Germinal center (tissue), 1 donor: ENCODE results near the gene NINJ1.

Source experiments
- DNase-seq: peaks from one replicate; pipeline ENCODE4 v3.0.0; 2012; ENCODE audit warnings: mixed read lengths, low spot score

NINJ1 gene

DNA sequence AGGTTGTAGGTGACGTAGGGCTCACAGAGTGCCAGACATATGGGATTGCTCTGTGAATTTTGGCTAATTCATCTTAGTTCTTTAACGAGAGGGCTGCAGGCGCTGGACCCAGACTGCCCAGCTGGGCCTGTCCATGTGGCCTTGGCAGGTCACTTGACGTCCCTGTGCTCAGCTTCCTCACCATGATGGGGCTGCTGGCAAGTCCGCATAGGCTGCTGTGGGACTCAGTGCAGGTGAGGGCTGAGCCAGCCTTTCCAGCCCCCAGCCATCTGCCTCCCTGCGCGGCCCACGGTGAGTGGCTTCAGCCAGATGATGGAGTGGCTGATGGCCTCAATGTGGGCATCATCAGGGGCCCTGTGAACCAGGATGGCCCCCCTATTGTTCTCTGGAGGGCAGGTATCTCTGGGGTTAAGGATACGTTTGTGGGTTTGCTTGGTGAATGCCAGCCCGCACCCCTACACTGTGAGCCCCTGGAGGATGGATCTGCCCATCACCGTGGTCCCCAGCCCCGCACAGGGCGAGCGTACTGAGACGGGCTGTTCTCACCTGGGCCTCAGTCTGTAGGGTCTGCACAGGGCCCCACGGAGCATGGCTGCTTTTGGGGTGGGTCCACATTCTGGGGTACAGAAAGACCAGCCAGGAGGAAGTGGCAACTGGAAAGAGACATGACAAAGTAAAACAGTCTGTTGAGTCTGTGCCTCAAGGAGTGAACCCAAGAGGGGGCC lies 34.3 kb downstream of the NINJ1 start:
- no peak for DNase-seq

DNA sequence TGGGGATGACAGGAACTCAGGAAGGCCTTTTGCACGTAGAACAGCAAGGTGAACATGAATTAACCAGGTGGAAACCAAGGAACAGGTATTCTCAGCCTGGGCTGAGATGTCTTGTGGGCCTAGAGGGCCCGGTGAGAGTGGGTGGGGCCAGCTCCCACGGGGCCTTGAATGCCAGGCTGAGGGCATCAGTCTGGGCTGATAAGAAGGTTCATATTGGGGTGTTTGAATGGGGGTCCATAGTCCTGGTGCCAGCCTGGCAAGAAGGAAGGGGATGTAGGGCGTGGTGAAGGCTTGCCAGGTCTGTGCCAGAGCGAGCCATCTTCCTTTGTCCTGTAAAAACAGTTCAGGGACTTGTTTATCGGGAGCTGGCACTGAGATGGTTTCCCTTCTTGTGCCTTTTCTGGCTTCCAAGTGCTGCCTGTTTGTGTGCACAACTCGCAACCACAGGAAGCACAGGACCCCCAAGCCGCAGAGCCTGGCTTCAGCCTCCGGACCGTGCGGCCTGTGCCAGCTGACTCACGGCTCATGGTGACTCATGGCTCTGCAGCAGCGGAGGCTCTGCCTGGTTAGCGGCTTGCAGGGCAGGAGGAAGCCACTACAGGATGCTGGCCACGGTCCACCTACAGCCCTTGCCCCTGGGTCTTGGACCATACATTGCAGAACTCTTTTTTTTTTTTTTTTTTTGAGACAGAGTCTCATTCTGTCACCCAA lies 35.7 kb downstream of the NINJ1 start:
- DNase-seq = no peak

DNA sequence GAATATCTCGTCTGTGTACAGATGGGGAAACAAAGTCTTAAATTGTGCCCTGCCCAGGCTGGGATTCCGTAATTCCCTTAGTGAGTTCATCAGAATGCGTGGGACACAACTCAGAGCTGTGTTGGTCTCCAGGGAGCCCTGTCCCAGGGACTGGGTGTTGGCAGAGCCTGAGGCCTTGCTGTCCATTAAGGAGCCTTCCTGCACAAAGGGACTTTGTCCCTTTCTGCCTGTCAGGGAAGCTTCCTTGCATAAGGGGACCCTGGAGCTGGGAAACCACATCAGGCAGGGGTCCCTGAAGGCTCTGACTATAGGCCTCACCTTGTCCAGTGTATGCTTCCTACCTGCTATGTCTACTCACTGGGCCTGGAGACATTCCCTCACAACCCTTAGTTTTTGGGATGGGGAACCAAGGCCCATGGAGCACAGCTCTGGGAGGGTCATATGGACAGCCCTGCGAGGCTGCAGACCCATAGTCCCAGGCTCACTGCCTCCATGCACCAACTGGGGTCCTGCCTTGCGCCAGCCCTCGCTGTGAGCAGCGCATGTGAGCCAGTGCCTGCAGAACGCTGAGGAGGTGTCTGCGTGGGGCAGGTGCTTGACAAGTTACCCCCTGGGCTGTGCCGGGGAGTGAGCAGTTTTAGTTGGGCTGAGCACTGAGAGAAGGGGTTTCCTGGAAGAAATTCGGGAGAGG lies 36.4 kb downstream of the NINJ1 start:
- no peak for DNase-seq

DNA sequence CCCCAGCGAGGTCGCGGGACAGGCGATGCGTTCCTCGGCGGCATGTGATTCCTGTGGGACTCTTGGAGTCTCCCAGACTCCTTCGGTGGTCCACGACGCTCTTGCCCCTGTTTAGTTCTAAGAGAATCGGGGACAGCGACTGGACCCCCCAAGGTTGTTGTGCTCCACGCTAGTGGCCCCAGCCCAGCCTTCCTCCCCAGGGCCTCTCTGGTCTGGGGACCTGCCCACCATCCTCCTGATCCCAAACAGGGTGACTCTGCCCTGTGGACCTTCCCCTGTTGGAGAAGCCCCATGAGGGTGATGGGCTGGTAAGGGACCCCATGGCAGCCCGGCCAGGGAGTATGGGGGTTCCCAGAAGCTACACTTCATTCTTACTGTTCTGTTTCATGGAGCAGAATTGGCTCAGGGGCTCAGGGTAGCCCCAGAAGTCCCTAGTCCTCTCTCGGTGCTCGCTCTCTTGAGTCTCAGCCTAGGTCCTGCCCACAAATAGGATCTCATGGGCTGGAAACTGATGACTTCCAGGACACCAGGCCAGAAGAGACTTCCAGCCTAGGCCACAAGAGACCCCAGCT lies 37.2 kb downstream of the NINJ1 start:
- DNase-seq = no peak

DNA sequence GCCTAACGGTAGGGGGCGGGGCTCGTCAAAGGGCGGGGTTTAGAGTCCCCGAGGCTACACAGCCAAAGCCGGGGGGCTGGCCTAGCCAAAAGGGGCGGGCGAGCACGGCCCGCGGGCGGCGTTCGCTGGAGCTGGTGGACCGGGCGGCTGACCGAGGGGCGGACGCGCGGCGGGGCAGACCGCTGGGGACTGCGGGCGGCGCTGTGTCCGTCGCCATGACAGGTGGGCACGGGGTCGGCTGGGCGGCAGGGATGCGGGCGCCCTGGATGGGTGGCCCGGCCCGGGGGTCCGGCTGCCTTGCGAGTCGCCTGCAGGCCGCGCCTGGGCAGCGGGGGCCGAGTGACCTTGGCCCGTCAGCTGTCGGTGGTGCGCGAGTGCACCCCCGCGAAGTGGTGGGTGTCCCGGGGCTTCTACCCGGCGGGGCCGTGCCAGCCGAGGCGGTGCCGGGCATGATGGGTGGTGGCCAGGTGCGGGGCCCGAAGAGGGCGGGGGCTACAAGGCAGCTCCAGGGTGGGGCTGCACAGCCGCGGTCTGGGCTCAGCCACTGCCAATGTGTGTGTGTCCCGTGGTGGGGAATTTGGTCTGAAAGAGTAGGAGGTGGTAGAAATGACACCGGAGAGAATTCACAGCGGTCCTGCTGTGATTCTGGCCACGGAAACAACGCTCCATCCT lies 37.8 kb downstream of the NINJ1 start, which contains the start of gene CARD19:
CARD19 (plus strand) TSS at position 87 of the 672 bp plus-strand sequence; CDS start at position 216, 129 bp downstream.
- peak; percentile 63 for DNase-seq

DNA sequence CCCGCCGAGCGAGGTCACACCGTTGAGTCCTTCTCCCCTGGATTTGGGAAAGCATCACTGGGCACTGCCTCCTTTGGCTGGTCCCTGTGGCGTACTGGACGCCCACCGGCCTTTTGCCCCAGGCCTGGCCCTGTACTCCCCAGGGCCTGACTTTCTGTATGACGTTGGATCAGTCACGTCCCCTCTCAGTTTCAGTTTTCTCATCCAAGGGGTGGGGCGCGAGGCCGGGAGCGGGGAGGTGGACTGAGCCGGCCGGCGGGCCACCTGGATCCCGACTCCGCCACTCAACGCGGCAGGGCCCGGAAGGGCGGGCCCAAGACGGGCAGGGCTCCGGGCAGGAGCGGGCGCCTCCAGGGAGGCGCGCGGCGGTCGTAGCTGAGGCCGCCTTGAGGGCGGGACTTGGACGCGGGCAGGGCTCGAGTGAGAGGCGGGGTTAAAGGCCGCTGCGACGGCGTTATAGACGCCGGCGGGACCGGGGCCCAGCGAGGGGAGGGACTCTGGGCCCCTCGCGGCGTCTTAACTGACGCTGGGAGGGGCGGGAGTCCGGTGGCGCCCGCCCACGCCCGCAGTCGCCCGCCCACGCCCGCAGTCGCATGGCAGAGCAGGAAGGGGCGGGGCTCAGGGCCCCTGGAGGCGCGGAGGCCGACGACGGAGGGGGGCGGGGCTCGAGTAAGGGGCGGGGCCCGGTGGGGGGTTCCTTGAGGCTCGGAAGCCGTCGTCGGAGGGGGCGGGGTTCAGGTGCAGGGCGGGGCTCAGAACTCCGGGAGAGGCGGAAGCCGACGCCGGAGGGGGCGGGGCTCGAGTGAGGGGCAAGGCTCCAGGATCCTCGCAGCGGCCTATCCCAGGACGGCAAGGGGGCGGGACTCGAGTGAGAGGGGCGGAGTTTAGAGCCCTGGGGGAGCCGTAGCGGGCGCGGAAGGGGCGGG lies 38.6 kb downstream of the NINJ1 start:
- peak; percentile 99 for DNase-seq

DNA sequence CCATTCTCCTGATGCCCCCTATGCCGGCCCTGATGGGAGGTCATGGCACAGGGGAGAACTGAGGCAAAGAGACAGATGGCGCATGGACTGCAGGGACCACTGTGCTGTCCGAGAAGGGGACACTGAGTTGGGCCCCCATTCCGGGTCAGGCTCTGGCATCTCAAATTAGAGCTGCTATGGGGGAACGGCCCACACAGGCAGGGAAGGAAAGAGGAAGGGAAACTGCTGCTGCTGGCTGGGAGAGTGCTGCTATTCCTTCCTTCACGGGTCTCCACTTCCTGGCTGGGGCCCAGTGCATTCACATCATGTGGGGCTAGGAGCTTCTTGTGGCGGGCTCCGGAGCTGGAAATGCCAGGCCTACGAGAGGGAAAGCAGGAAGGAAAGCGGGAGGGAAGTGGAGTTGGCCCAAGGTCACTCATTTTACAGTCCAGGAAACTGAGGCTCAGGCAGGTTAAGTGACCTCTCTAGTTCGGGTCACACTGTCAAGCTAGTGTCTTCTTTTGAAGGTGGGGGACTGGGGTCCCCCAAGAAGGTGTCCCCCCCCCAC lies 39.3 kb downstream of the NINJ1 start:
- peak; percentile 82 for DNase-seq

DNA sequence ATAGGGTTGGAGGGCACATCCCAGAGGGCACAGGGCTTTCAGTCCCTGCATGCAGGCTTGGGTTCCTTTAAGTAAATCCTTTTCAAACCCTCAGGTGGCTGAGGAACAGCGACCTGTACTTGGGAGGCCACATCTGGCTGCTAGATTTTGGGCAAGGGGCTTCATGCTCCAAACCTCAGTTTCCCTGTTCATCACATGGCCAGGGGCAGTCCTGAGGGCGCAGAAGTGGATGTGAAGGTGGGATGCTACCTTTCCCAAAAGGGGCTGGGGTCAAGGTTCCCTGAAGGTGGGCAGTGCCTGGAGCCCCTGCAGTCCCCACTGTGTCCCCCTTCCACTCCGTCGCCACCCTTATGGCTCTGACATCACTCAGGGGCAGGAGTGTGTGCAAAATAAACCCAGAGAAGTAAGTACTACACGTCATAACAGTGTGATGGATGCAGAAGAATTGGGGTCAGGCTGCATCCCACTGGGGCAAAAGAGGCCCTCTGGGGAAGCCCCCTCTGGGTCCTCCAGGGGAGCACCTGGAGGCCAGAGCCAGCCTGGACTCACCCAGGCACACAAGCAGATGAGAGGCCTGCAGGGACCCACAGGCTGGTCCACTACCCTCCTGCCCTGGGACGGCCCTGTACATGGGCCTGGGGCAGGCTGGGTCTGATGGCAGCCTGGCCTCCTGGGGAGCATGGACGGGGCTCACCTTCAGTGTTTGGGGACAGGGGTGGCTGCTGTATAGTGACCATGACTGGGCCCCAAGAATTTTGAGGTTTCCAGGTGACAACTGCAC lies 40.0 kb downstream of the NINJ1 start:
- no peak for DNase-seq

DNA sequence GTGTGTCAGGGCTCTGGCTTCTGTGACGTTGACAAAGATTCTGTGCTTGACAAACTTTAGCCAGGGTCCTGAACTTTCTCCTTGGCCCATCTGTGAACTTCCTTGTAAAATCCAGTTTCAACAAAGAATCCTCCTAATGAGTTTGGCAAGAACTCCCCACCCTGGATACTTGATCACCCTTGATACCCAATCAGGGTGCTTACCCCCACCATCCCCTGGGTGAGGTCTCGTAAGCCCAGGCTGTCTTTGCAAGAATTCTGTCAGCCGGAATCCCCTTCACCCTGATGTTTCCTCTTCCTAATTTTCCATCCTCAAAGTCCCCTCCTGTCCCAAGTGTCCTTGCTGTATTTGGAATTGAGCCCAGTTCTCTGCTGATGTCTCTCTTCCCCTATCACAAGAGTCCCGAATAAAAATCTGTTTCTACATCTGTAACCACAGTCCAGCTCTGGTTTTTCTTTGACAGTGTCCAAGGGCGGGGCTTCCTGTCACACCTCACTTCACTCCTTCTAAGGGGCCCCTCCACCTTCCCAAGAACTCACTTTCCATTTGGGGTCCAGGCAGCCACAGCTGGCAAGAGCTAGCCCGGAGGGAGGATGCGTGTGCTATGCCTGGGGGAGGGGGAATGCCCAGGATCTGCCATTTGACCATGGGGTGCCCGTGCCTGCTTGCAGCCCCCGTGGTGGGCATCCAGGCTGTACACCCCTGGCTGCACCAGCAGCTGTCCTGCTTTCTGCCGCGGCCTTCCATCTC lies 40.7 kb downstream of the NINJ1 start:
- no peak for DNase-seq

DNA sequence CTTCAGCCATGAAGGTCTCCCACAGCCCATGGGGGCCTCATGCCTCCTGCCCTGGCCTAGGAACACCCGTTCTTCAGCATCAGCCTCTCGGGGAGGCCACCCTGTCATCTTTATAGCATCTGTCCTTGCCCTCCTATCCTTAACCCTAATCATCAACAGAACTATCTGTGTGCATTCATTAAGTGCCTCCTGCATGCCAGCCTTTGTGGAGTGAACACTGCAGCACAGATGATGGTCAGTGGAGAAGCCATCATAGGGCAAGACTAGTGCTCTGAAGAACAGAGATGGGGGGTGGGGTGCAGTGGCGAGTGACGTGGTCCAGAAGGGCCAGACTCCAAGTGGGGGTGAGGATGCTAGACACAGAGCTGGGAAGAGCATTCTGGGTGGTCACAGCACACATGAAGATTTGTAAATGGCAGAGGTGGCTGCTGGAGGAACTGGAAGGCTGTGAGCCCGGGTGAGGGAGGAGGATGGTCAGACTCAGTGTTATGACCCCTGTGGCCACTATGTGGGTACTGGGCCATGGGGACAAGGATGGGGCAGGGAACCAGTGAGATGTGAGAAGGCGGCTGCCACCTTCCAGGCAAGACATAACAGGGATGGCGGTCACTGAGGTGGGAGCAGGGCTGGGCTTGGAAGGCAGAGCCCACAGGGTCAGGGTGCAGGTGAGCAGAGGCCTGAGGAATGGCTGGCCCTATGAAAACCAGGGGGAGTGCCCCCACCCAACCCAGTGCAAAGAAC lies 41.6 kb downstream of the NINJ1 start:
- DNase-seq = no peak

DNA sequence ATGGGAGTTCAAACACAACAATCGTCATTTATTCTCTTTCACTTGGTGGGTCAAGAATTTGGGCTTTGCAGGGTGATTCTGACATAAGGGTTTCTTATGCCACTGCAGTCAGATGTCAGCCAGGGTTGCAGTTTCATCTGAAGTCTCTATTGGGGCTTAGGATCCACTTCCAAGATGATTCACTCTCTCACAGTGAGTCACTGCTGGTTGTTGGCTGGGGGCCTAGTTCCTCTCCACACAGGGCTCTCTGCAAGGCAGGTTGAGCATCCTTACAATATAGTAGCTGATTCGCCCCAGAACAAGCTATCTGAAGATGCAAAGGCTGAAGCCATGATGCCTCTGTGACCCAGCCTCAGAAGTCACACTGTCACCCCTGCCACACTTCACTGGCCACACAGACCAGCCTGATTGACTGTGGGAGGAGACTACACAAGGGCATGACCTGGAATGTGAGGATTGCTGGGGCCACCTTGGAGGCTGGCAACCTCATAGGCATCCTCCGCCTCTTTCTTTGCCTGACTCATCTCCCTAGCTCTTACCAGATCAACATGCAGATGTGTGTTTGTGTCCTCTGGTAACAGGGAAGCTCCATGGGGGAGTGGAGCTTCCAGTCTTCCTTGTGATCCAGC lies 42.5 kb downstream of the NINJ1 start:
- DNase-seq = no peak

DNA sequence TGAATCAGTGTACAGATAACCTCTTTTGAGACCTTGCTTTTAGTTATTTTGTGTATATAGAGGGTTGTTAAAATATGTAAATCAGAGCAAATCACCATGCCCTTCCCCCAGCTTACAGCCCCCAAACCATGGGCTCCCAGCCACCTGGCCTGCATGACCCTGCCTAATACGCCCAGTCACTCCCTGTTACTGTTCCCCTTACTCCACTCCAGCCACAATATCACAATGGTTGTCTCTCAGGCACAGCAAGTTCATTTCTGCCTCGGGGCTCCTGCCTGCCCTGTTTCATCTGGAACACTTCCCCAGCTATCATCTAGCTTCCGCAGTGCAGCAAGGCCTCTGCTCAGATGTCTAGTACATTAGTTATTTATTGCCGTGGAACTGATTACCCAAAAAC lies 43.0 kb downstream of the NINJ1 start:
- no peak for DNase-seq

DNA sequence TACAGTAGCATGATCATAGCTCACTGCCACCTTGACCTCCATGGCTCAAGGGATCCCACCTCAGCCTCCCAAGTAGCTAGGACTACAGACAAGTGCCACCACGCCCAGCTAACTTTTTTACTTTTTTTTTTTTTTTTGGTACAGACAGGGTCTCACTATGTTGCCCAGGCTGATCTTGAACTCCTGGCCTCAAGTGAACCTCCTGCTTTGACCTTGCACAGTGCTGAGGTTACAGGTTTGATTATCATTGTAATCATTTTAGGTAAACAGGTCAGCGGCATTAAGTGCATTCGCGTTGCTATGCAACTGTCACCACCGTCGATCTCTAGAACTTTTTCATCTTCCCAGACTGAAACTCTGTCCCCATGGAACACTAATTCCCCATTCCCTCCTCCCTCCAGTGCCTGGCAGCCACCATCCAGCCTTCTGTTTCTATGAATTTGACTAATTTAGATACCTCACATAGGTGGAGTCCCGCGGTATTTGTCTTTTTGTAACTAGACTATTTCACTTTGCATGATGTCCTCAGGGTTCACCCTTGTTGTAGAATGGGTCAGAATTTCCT lies 43.9 kb downstream of the NINJ1 start:
- DNase-seq = no peak

DNA sequence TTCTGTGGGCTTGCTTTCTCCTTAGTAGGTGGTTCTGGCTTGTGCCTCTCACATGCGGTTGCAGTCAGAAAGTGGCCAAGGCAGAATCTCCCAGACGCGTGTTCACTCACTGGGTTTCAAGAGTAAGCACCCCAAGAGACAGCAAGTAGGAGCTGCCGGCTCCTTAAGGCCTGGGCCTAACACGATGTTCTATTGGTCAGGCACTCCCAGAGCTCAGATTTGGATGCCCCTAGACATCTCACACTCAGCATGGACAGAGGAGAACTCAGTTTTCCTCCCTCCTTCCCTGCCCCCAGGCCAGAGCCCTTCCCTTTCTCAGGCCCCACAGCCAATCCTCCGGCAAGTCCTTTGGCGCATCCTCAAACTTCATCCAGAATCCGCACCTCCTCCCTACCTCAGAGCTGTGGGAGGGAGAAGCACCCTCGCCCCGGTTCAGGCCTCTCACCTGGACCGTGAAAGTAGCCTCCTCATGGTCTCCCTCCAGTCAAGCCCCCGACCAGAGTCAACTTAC lies 44.5 kb downstream of the NINJ1 start:
- DNase-seq = no peak

DNA sequence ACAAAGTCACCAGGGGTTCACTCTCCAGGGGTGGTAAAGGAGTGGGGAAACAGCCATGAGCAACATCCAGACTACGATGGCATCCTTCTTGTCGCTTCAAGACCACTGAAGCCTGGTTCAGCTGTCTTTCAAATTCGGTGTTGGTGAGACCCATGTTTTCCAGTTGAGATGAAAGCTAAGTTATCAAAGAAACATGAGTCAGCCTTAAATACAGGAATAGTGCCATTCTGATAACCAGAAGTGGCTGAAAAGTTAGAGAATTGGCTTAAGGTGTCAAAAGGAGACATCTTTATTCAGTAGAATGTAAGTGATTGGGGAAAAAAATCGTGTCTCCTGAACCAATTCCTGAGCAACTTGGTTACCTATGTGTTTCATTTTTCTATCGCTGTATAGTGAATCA lies 45.0 kb downstream of the NINJ1 start:
- no peak for DNase-seq

DNA sequence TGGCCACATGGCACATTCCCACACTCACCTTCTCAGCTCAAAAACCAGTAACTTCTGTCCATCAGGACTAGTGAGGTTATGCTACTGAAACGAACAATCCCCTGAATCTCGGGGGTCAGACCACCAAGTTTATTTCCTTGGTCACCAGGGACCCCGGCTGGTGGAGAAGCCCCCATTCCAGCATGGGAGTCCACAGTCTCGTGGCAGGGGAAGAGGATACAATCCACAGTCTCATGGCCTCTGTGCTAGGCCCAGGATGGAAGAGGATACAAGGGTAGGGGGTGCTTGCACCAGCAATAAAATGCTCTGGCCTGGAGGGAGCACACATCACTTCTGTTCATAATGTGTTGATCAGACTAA lies 45.4 kb downstream of the NINJ1 start:
- DNase-seq = no peak

DNA sequence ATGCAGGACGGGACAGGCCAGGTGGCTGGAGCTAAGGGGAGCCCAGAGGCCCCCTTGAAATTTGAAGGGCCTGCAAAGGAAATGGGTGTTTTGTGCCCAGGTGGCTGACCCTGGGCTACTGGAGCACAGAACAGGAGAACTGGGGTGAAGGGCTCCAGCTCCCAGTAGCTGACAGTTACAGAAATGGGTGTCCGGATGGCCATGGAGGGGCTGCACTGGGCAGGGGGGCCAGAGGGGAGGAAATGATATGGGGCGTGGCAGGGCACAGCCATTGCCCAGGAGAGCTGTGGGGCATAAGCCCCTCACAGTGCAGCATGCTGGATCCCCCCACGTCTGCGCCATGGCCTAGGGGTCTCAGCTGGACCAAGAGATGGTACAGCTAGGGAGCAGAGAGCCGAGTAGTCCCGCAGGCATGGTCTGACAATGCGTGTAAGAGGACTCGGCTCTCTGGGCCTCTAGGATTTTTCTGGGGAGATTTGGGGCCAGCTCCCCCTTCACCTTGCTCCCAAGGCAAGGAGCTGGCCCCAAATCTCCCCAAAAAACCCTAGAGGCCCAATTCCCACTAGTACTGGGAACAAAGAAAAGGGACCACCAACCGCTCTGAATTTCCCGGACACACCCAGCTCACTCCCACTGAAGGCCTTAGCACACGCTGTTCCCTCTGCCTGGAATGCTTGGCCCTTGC lies 45.9 kb downstream of the NINJ1 start:
- DNase-seq = no peak
